ENCODE data around the gene RPL27A.

Gene RPL27A

DNA sequence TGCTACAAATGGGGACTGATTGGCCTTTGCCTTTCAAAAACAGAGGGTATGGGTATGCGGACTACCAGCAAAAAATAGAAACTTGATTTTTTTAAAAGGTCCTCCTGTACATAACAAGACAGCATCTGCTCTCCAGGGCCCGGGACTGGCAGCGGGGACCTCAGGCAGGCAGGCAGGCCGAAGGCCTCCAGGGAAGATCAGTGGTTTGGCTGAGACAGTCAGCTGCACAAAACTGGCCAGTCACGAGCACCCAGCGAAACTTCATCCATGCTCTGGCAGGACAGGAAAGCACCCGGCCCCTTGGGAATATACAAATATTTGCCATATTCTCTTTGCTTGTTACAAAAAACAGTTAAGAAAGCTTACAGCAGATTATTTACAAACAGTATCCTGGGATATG is 11.0 kb downstream of the RPL27A start:
- Histone ChIP-seq H3K36me3 (replicated peaks; ENCODE audit: low read depth, low read length) (peaks cover 39% of the 10 kb centered on the region), H3K9ac (ENCODE audit: low read length) (no peak overlapping the region), H4K20me1 (ENCODE audit: insufficient read depth, low read length) (no peaks in the 10 kb centered on the region), H3K4me2 (ENCODE audit: low read length) (no peak overlapping the region), H2AFZ (ENCODE audit: low read depth, low read length) (no peak overlapping the region), H3K27me3 (ENCODE audit: low read depth, low read length) (no peaks in the 10 kb centered on the region), H3K27ac (ENCODE audit: low read length) (no peak overlapping the region), H3K79me2 (ENCODE audit: low read length) (peaks cover 15% of the 10 kb centered on the region), H3K9me3 (ENCODE audit: insufficient read depth, low read length) (no peaks in the 10 kb centered on the region), H3K4me1 (ENCODE audit: low read length) (peaks cover 10% of the 10 kb centered on the region), H3K4me3 (ENCODE audit: low read length) (no peak overlapping the region)
- no peak for TF ChIP-seq EZH2phosphoT487 (IDR thresholded peaks at IDR 0.05; ENCODE audit: low read depth)
- TF ChIP-seq, protein P1, sequence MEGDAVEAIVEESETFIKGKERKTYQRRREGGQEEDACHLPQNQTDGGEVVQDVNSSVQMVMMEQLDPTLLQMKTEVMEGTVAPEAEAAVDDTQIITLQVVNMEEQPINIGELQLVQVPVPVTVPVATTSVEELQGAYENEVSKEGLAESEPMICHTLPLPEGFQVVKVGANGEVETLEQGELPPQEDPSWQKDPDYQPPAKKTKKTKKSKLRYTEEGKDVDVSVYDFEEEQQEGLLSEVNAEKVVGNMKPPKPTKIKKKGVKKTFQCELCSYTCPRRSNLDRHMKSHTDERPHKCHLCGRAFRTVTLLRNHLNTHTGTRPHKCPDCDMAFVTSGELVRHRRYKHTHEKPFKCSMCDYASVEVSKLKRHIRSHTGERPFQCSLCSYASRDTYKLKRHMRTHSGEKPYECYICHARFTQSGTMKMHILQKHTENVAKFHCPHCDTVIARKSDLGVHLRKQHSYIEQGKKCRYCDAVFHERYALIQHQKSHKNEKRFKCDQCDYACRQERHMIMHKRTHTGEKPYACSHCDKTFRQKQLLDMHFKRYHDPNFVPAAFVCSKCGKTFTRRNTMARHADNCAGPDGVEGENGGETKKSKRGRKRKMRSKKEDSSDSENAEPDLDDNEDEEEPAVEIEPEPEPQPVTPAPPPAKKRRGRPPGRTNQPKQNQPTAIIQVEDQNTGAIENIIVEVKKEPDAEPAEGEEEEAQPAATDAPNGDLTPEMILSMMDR (IDR thresholded peaks at IDR 0.05; ENCODE audit: low read depth, low read length): no peak

DNA sequence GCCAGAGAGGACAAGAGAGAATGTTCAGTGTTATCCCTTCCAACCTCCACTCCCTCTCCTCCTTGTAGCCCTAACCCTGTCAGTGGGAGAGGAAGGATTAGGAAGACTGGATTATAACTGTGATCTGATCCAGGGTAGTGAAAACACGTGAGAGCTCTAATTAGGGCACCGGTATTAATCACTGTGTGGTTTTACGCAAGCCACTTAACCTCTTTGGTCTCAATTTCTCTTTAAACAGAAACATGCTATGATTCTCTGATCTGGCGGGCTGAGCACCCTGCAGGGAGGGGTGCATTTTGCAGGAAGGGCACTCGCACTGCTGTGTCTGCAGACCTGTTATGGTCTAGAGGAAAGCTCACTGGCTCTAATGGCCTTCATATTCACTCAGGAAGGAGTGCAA is 11.5 kb downstream of the RPL27A start:
- Histone ChIP-seq H3K4me1 (ENCODE audit: low read length) (peaks cover 10% of the 10 kb centered on the region), H2AFZ (ENCODE audit: low read depth, low read length) (no peak overlapping the region), H3K9ac (ENCODE audit: low read length) (no peak overlapping the region), H3K36me3 (replicated peaks; ENCODE audit: low read depth, low read length) (peaks cover 41% of the 10 kb centered on the region), H3K4me2 (ENCODE audit: low read length) (no peak overlapping the region), H4K20me1 (ENCODE audit: insufficient read depth, low read length) (no peaks in the 10 kb centered on the region), H3K27me3 (ENCODE audit: low read depth, low read length) (no peaks in the 10 kb centered on the region), H3K9me3 (ENCODE audit: insufficient read depth, low read length) (no peaks in the 10 kb centered on the region), H3K79me2 (ENCODE audit: low read length) (peaks cover 14% of the 10 kb centered on the region), H3K4me3 (ENCODE audit: low read length) (no peak overlapping the region), H3K27ac (ENCODE audit: low read length) (no peak overlapping the region)
- TF ChIP-seq, protein P1 (IDR thresholded peaks at IDR 0.05; ENCODE audit: low read depth, low read length): no peak
- TF ChIP-seq EZH2phosphoT487 (IDR thresholded peaks at IDR 0.05; ENCODE audit: low read depth): no peak

DNA sequence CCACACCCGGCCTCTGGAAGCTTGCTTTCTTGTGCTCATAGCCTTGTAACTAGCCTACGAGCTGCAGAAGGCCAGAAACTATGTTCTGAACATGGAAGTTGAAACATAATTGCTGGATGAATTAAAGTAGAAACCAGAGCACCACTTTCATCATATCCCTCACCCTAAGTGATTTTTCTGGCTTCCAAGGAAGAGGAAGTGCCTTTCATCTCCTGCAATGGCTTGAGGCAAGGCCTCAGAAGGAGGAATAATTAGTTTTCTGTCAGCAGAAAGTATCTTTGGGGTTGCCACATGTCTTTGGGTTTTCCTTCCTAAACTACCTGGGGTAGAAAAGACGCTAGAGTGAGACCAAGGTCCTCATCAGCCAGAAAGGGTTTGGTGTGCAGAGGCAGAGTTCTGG is 14.5 kb downstream of the RPL27A start:
- Histone ChIP-seq H3K36me3 (replicated peaks; ENCODE audit: low read depth, low read length) (peaks cover 28% of the 10 kb centered on the region), H3K4me2 (ENCODE audit: low read length) (no peak overlapping the region), H3K4me1 (ENCODE audit: low read length) (no peaks in the 10 kb centered on the region; the same call in 1 of the 2 replicates), H3K27me3 (ENCODE audit: low read depth, low read length) (no peaks in the 10 kb centered on the region), H3K79me2 (ENCODE audit: low read length) (no peaks in the 10 kb centered on the region), H2AFZ (ENCODE audit: low read depth, low read length) (no peak overlapping the region), H3K9me3 (ENCODE audit: insufficient read depth, low read length) (no peaks in the 10 kb centered on the region), H3K4me3 (ENCODE audit: low read length) (no peak overlapping the region), H3K9ac (ENCODE audit: low read length) (no peak overlapping the region), H3K27ac (ENCODE audit: low read length) (no peak overlapping the region), H4K20me1 (ENCODE audit: insufficient read depth, low read length) (no peaks in the 10 kb centered on the region)
- TF ChIP-seq, protein P1 (IDR thresholded peaks at IDR 0.05; ENCODE audit: low read depth, low read length): no peak
- no peak for TF ChIP-seq EZH2phosphoT487 (IDR thresholded peaks at IDR 0.05; ENCODE audit: low read depth)

DNA sequence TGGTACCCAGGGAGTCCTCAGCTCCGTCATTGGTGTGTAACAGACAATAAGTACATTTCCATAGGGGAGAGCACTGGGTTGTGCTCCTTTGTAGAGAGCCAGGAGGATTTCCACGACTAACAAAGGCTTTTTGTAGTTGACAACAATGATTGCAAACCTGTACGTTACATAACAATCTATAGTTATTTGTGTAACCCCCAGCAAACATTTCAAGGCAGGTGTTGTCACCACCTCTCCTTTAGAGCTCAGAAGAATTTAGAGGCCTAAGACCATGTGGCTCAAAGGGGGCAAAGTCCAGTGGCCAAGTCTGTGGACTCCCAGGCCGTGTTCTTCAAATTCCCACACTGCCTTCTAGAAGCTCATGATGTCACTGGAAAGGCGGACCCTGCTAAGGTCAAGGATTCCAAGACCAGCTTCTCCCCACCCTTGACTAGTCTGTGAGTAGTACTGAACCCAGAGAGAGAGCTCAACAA is 15.8 kb downstream of the RPL27A start:
- Histone ChIP-seq H3K27me3 (ENCODE audit: low read depth, low read length) (no peaks in the 10 kb centered on the region), H3K4me1 (ENCODE audit: low read length) (no peaks in the 10 kb centered on the region; the same call in 1 of the 2 replicates), H4K20me1 (ENCODE audit: insufficient read depth, low read length) (no peaks in the 10 kb centered on the region), H3K79me2 (ENCODE audit: low read length) (no peaks in the 10 kb centered on the region), H3K36me3 (replicated peaks; ENCODE audit: low read depth, low read length) (peaks cover 19% of the 10 kb centered on the region), H2AFZ (ENCODE audit: low read depth, low read length) (no peak overlapping the region), H3K4me3 (ENCODE audit: low read length) (no peak overlapping the region), H3K27ac (ENCODE audit: low read length) (no peak overlapping the region), H3K4me2 (ENCODE audit: low read length) (no peak overlapping the region), H3K9me3 (ENCODE audit: insufficient read depth, low read length) (no peaks in the 10 kb centered on the region), H3K9ac (ENCODE audit: low read length) (no peak overlapping the region)
- TF ChIP-seq EZH2phosphoT487 (IDR thresholded peaks at IDR 0.05; ENCODE audit: low read depth): no peak
- TF ChIP-seq, protein P1 (IDR thresholded peaks at IDR 0.05; ENCODE audit: low read depth, low read length): no peak

Data from OCI-LY3 (cell line).